Stomach (tissue), 19 donors: Measurements from ENCODE around the gene ICAM2. TPM values are rescaled to one million over a fixed set of nuclear protein-coding genes. Genes with fewer than 3 reads are reported as not detected.
A peak's percentile ranks its signal among the peaks of the same experiment; 100 is the strongest.

Experiments
- DNase-seq, 2 donors: peaks; one replicate each; pipeline versions ENCODE4 v3.0.0 to v3.0.0-alpha.2; 2013 to 2019
- H3K27ac ChIP-seq, 5 donors: fragments of 200-600 bp in 4 of 5; sonication (generic) in 4 of 5; one replicate each; pipeline ENCODE4 v1.5.1; 2013 to 2019; ENCODE audit warnings: mild to moderate bottlenecking in 1 of 5, moderate library complexity in 1 of 5
- H3K27me3 ChIP-seq, 3 donors: fragments of 200-600 bp; sonication (generic); one replicate each; pipeline ENCODE4 v1.5.1; 2017 to 2019; ENCODE audit warnings: mixed run types in 1 of 3
- H3K36me3 ChIP-seq, 4 donors: fragments of 200-600 bp; sonication (generic); 1 replicate in 3 of 4; 2 replicates in 1 of 4; pipeline ENCODE4 v1.5.1; 2016 to 2019
- H3K4me1 ChIP-seq, 4 donors: fragments of 200-600 bp; sonication (generic); one replicate each; pipeline ENCODE4 v1.5.1; 2016 to 2019
- H3K4me3 ChIP-seq, 4 donors: fragments of 200-600 bp; sonication (generic) in 3 of 4; one replicate each; pipeline ENCODE4 v1.5.1; 2016 to 2019; ENCODE audit warnings: mild to moderate bottlenecking in 1 of 4
- H3K9me3 ChIP-seq, 4 donors: fragments of 200-600 bp; sonication (generic); one replicate each; pipeline ENCODE4 v1.5.1; 2016 to 2019
- EP300 ChIP-seq: sonication (generic); formaldehyde crosslinking; IDR thresholded peaks from one replicate; pipeline ENCODE4 v1.6.1; 2017; ENCODE audit warnings: antibody characterized with exemption
- POLR2A ChIP-seq, 4 donors: fragments of 450-650 bp; IDR thresholded peaks; one replicate each; pipeline ENCODE4 v1.6.1; 2016; ENCODE audit warnings: antibody characterized with exemption in 4 of 4, control low read depth in 2 of 4, mild to moderate bottlenecking in 1 of 4, moderate library complexity in 1 of 4
- POLR2AphosphoS5 ChIP-seq, 3 donors: sonication (generic); formaldehyde crosslinking; IDR thresholded peaks; one replicate each; pipeline ENCODE4 v1.6.1; 2016; ENCODE audit warnings: antibody characterized with exemption in 3 of 3
- WGBS, 5 donors: extraction: QIAGEN DNeasy Blood & Tissue Kit in 3 of 5; methylation state at CpG; one replicate each; pipeline versions ENCODE4 v1.1.5 to v1.1.7; 2013 to 2018; 5-methylcytosine and 5-hydroxymethylcytosine counted together
- intact Hi-C: fragments of 100-400 bp; cut with DNase I; formaldehyde crosslinking; loops from one replicate; pipeline ENCODE4 v1.15.1; 2023; ENCODE audit warnings: low total_unique reads
- long read RNA-seq, 10 donors: transcript quantifications; one replicate each; lab custom pipeline, GENCODE V29; 2026
- polyA plus RNA-seq, 3 donors: library from polyadenylated mRNA; stranded (reverse); fragments of 200-250 nt; gene quantifications; one replicate each; pipeline ENCODE4 v1.2.3, GENCODE V29; 2013
- total RNA-seq, 5 donors: library from RNA; depleted of rRNA; stranded (reverse); fragments of >200 nt; gene quantifications; one replicate each; pipeline versions ENCODE4 v1.1.0 to v1.2.3, GENCODE V29; 2014 to 2016
- TF ChIP-seq, protein P1 (sequence below), 7 experiments: fragments of 450-650 bp in 4 of 7; fragments of 200-600 bp in 3 of 7; sonication (generic) in 3 of 7; IDR thresholded peaks; one replicate each; pipeline ENCODE4 v1.5.1; 2016 to 2019; ENCODE audit warnings: antibody characterized with exemption in 7 of 7, control low read depth in 2 of 7, mild to moderate bottlenecking in 1 of 7
- donor health status: healthy with polysubstance abuse.
- donor health status: Bipolar disorder and iron deficiency.
- donor health status: healthy.

ICAM2 gene
- total RNA-seq (10 to 100 TPM in 1 of 5 donors, 1 to 10 TPM in 2, not detected in 2; 4.7 to 25.3 (median 9.9) TPM), polyA plus RNA-seq (10 to 100 TPM in 2 of 3 donors, 1 to 10 TPM in 1; 8.2 to 15.4 (median 11.5) TPM)
- long read RNA-seq, donor 1, partial matches to known transcripts: 0 of 5 reads
- long read RNA-seq, donor 1, other reads (novel, unspliced or antisense): 0 of 5 reads
- long read RNA-seq, donor 2, partial matches to known transcripts: 0 of 7 reads
- long read RNA-seq, donor 2, other reads (novel, unspliced or antisense): 0 of 7 reads
- long read RNA-seq, donor 3, partial matches to known transcripts: 0 of 3 reads
- long read RNA-seq, donor 3, other reads (novel, unspliced or antisense): 0 of 3 reads
- long read RNA-seq, donor 4, partial matches to known transcripts: 0 of 1 reads
- long read RNA-seq, donor 4, other reads (novel, unspliced or antisense): 0 of 1 reads
- long read RNA-seq, donor 5, partial matches to known transcripts: 0 of 7 reads
- long read RNA-seq, donor 5, other reads (novel, unspliced or antisense): 0 of 7 reads
- long read RNA-seq, donor 6, transcript ICAM2-208 (5 exons, 1,103 nt): major isoform, 11 of 20 reads
- long read RNA-seq, donor 6, transcript ICAM2-203 (4 exons, 1,221 nt): minor isoform, 7 of 20 reads
- long read RNA-seq, donor 6, partial matches to known transcripts: 0 of 20 reads
- long read RNA-seq, donor 6, other reads (novel, unspliced or antisense): 0 of 20 reads
- long read RNA-seq, donor 7, transcript ICAM2-203 (4 exons, 1,221 nt): major isoform, 7 of 10 reads
- long read RNA-seq, donor 7, partial matches to known transcripts: 0 of 10 reads
- long read RNA-seq, donor 7, other reads (novel, unspliced or antisense): 0 of 10 reads
- long read RNA-seq, donor 8, partial matches to known transcripts: 0 of 8 reads
- long read RNA-seq, donor 8, other reads (novel, unspliced or antisense): 0 of 8 reads
- long read RNA-seq, donor 9, partial matches to known transcripts: 0 of 6 reads
- long read RNA-seq, donor 9, other reads (novel, unspliced or antisense): 0 of 6 reads
- long read RNA-seq, donor 10, partial matches to known transcripts: 0 of 3 reads
- long read RNA-seq, donor 10, other reads (novel, unspliced or antisense): 0 of 3 reads

DNA sequence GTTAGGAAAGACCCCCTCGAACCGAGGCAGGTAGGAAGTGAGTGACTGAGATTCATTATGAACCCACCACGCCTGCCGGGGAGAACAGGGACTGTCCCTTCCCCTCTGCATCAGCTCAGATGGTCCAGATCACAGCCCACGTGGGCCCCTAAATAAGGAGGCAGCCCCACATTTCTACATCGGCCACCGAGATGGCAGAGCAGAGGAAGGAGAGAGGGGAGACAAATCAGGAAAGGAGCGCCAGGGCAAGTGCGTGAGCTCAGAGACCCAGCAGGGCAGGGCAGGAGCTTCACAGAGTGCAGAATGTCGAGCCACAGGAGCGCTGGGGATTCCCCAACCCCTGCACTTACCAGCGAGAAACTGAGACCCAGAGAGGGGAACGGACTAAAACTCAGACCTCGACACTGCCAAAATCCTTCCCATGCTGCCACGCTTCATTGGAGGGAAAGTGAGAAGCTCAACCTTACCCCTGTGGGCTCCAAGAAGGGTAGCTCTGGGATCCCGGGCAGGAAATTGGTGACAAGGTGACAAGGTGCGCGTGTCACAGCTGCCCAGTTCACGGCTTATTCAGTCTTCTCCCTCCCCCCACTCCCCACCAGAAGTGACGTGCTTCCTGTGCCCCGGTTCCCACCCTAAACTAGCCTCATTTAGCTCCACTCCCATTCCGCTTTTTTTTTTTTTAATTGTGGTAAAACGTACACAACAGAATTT is at the start of gene ICAM2:
Gene ICAM2, minus strand, starts transcription at position 578 of the 711 bp plus-strand sequence. CDS start 13,942 bp downstream, outside the sequence.
- no peaks in the 10 kb centered on the region for H3K36me3 ChIP-seq
- H3K4me1 ChIP-seq: peaks cover 7 to 31% (median 14%) of the 10 kb centered on the region in 4 donors
- intact Hi-C loops: loop anchor here (10.0 kb wide), 1 partner anchor 85 kb away; the partner anchor contains the start of gene CD79B
- peak; percentile 68 to 85 for DNase-seq
- TF ChIP-seq POLR2AphosphoS5 (IDR thresholded peaks at IDR 0.05): peak in 2 of 3 donors; percentile 12 to 82
- no peak for TF ChIP-seq EP300
- WGBS, 5 donors: 21 to 23% (median 22%) methylated on average over 23 of the region's 23 CpGs
- H3K27ac ChIP-seq: peak within 1 kb of the TSS; percentile 76 to 86 (median 82)
- H3K4me3 ChIP-seq: peak within 1 kb of the TSS; percentile 35 to 47 (median 44)
- H3K27me3 ChIP-seq: no peaks in the 10 kb centered on the region
- no peaks in the 10 kb centered on the region for H3K9me3 ChIP-seq

DNA sequence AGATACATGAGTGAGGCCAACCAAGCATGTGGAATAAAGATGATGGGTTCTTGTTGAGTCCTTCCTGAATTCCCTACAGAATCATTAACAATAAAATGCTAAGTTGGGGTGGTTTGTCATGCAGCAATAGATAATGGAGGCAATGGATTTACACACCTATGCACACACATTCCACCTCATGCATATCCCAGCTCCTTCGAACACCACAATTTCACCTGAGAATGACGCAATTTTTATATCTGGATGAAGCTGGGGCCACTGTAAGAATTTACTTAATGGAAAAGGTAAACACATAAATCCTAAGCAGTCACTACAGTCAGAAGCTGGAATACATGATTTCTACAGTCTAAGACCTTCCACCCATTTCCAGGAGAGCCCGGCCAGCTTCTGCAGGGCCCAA is 49.8 kb upstream of the ICAM2 start:
- Histone ChIP-seq H3K27ac (no peak overlapping the region), H3K27me3 (no peaks in the 10 kb centered on the region), H3K36me3 (peaks cover 47 to 93% (median 86%) of the 10 kb centered on the region in 4 donors), H3K4me1 (peaks cover 17 to 23% (median 22%) of the 10 kb centered on the region in 4 donors), H3K9me3 (peaks cover 0 to 22% (median 13%) of the 10 kb centered on the region in 4 donors), H3K4me3 (no peak overlapping the region)
- no peak for TF ChIP-seq POLR2AphosphoS5 (IDR thresholded peaks at IDR 0.05)
- TF ChIP-seq, protein P1, sequence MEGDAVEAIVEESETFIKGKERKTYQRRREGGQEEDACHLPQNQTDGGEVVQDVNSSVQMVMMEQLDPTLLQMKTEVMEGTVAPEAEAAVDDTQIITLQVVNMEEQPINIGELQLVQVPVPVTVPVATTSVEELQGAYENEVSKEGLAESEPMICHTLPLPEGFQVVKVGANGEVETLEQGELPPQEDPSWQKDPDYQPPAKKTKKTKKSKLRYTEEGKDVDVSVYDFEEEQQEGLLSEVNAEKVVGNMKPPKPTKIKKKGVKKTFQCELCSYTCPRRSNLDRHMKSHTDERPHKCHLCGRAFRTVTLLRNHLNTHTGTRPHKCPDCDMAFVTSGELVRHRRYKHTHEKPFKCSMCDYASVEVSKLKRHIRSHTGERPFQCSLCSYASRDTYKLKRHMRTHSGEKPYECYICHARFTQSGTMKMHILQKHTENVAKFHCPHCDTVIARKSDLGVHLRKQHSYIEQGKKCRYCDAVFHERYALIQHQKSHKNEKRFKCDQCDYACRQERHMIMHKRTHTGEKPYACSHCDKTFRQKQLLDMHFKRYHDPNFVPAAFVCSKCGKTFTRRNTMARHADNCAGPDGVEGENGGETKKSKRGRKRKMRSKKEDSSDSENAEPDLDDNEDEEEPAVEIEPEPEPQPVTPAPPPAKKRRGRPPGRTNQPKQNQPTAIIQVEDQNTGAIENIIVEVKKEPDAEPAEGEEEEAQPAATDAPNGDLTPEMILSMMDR (IDR thresholded peaks at IDR 0.05): no peak
- TF ChIP-seq EP300: no peak
- TF ChIP-seq POLR2A (IDR thresholded peaks at IDR 0.05): no peak
- no peak for DNase-seq
- WGBS, 5 donors: 92 to 98% (median 94%) methylated on average over 3 of the region's 3 CpGs
- intact Hi-C loops: no loop called here

DNA sequence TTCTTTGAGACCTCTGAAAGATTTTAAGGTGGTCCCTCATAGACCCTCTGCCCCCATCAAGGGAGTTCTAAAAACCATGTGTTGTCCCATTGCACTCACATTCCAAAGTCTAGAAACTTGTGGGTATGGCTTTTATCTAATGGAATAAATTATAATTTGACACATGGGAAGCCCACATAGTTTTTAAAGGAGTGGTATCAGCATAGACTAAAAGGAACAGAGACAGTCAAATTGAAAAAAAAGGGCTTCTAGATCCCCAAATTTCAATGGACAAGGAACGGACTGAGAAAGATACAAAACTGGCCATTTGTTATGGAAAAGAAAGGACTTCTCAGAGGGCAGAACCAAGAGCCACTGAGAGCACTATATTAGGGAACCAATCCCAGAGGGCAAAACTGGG is 48.7 kb upstream of the ICAM2 start:
- no peak overlapping the region for H3K27ac ChIP-seq
- intact Hi-C loops: no loop called here
- 97 to 100% (median 100%) methylated on average over 1 of the region's 1 CpG for WGBS, 5 donors
- peaks cover 0 to 22% (median 13%) of the 10 kb centered on the region in 4 donors for H3K9me3 ChIP-seq
- peaks cover 57 to 96% (median 92%) of the 10 kb centered on the region in 4 donors for H3K36me3 ChIP-seq
- H3K4me1 ChIP-seq: peaks cover 7 to 21% (median 16%) of the 10 kb centered on the region in 4 donors
- no peak for DNase-seq
- no peak overlapping the region for H3K4me3 ChIP-seq
- TF ChIP-seq POLR2AphosphoS5 (IDR thresholded peaks at IDR 0.05) (no peak), POLR2A (IDR thresholded peaks at IDR 0.05) (no peak), EP300 (no peak)
- TF ChIP-seq, protein P1 (IDR thresholded peaks at IDR 0.05): no peak
- no peaks in the 10 kb centered on the region for H3K27me3 ChIP-seq

DNA sequence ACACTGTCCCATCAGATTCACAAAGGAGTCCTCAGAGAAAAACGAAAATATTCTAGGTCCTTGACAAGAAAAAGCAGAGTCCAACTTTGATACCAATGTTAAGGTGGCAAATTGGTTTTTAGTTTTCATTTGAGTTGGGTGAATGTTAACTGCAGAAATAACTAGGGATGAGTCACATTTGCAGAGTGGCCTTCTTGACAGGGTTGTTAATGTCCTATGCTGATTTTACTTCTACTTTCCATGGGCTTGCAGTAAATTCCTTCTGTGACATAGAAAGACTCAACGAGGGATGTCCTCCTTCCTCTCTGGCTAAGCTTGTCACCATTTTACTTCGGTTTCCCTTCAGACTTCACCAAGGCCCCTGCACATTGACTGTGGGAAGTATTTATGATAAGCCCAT is 47.2 kb upstream of the ICAM2 start:
- H3K9me3 ChIP-seq: peaks cover 0 to 22% (median 13%) of the 10 kb centered on the region in 4 donors
- H3K27me3 ChIP-seq: no peaks in the 10 kb centered on the region
- no peak overlapping the region for H3K4me3 ChIP-seq
- TF ChIP-seq, protein P1 (IDR thresholded peaks at IDR 0.05): no peak
- TF ChIP-seq EP300: no peak
- no peak for TF ChIP-seq POLR2A (IDR thresholded peaks at IDR 0.05)
- TF ChIP-seq POLR2AphosphoS5 (IDR thresholded peaks at IDR 0.05): no peak
- H3K4me1 ChIP-seq: peaks cover 0 to 27% (median 11%) of the 10 kb centered on the region in 4 donors
- 74 to 88% (median 82%) methylated on average over 3 of the region's 3 CpGs for WGBS, 5 donors
- peaks cover 57 to 99% (median 98%) of the 10 kb centered on the region in 4 donors for H3K36me3 ChIP-seq
- intact Hi-C loops: no loop called here
- no peak overlapping the region for H3K27ac ChIP-seq
- DNase-seq: no peak
